IMR-90 (cell line): Measurements from ENCODE around the gene CDH23. TPM values are rescaled to one million over a fixed set of nuclear protein-coding genes. Genes with fewer than 3 reads are reported as not detected.

Source experiments
- ATAC-seq: fragments of 200-7000 bp; cut with Tn5 transposase; 2 replicates; pipeline ENCODE4 v1.9.1; 2020; ENCODE audit warnings: low read depth, mild to moderate bottlenecking, moderate library complexity
- BruUV-seq: library from RNA; stranded (reverse); fragments of 400-500 nt; replicated peaks from 2 replicates; lab custom pipeline; 2021; lab: Mats Ljungman, UMichigan
- CTCF ChIA-PET: fragments of 300-600 bp; formaldehyde crosslinking; extraction: SDS; loops from one replicate; lab custom pipeline; 2021; ENCODE audit warnings: antibody characterized with exemption; lab: Yijun Ruan, JAX
- POLR2A ChIA-PET: fragments of 300-600 bp; sonication (Branson Sonifier 250); formaldehyde crosslinking; loops from one replicate; lab custom pipeline; 2022; ENCODE audit warnings: antibody characterized with exemption; ENCODE audit not compliant: unreplicated experiment; lab: Charles Lee
- DNase-seq: peaks from one replicate; pipeline ENCODE4 v3.0.0; 2013
- H2AFZ ChIP-seq: replicated peaks from 2 replicates; pipeline ENCODE3; 2013; ENCODE audit warnings: low read length, mild to moderate bottlenecking; ENCODE audit not compliant: poor library complexity
- H2AK5ac ChIP-seq: 2 replicates; pipeline ENCODE4 v1.6.1; 2013; ENCODE audit warnings: low read depth, low read length, inconsistent platforms
- H2AK9ac ChIP-seq: replicated peaks from 2 replicates; pipeline ENCODE3; 2013; ENCODE audit warnings: mild to moderate bottlenecking, low read depth, low read length, moderate library complexity; ENCODE audit not compliant: poor library complexity
- H2BK120ac ChIP-seq: 2 replicates; pipeline ENCODE4 v1.6.1; 2013; ENCODE audit warnings: low read depth, low read length, inconsistent platforms
- H2BK15ac ChIP-seq: 3 replicates; pipeline ENCODE4 v1.6.1; 2013; ENCODE audit warnings: low read depth, low read length, inconsistent platforms
- H2BK20ac ChIP-seq: 2 replicates; pipeline ENCODE4 v1.6.1; 2013; ENCODE audit warnings: low read depth, mild to moderate bottlenecking, inconsistent platforms, low read length, moderate library complexity
- H2BK5ac ChIP-seq: 2 replicates; pipeline ENCODE4 v1.6.1; 2013; ENCODE audit warnings: mild to moderate bottlenecking, low read depth, low read length, inconsistent platforms; ENCODE audit not compliant: poor library complexity, severe bottlenecking
- H3K14ac ChIP-seq: replicated peaks from 2 replicates; pipeline ENCODE4 v1.6.1; 2013; ENCODE audit warnings: low read depth, low read length, inconsistent platforms
- H3K18ac ChIP-seq: 2 replicates; pipeline ENCODE4 v1.6.1; 2013; ENCODE audit warnings: low read depth, low read length, control low read depth
- H3K23ac ChIP-seq: 2 replicates; pipeline ENCODE4 v1.6.1; 2013; ENCODE audit warnings: low read depth, low read length, inconsistent platforms
- H3K27ac ChIP-seq: 2 replicates; pipeline ENCODE4 v1.5.1; 2013; ENCODE audit warnings: mild to moderate bottlenecking, control low read depth, low read length; ENCODE audit not compliant: insufficient read depth
- H3K27me3 ChIP-seq: 2 replicates; pipeline ENCODE4 v1.6.1; 2013; ENCODE audit warnings: low read length; ENCODE audit not compliant: control insufficient read depth, insufficient read depth
- H3K36me3 ChIP-seq: 2 replicates; pipeline ENCODE4 v1.6.1; 2013; ENCODE audit warnings: low read length, mixed read lengths; ENCODE audit not compliant: control insufficient read depth, insufficient read depth
- H3K4ac ChIP-seq: 2 replicates; pipeline ENCODE4 v1.6.1; 2013; ENCODE audit warnings: low read depth, low read length, inconsistent platforms
- H3K4me1 ChIP-seq: 2 replicates; pipeline ENCODE4 v1.6.1; 2013; ENCODE audit warnings: low read length, mixed read lengths; ENCODE audit not compliant: control insufficient read depth, insufficient read depth
- H3K4me2 ChIP-seq: 2 replicates; pipeline ENCODE4 v1.6.1; 2013; ENCODE audit warnings: low read depth, mild to moderate bottlenecking, control low read depth, low read length, moderate library complexity
- H3K4me3 ChIP-seq: 2 replicates; pipeline ENCODE4 v1.5.1; 2013; ENCODE audit warnings: low read depth, mild to moderate bottlenecking, control low read depth, low read length, moderate library complexity; ENCODE audit not compliant: insufficient read depth
- H3K56ac ChIP-seq: 2 replicates; pipeline ENCODE4 v1.6.1; 2013; ENCODE audit warnings: low read length, inconsistent platforms; ENCODE audit not compliant: insufficient read depth; ENCODE audit errors: extremely low read depth
- H3K79me1 ChIP-seq, 2 experiments: 2 replicates each; pipeline ENCODE4 v1.6.1; 2013; ENCODE audit warnings: low read length in 2 of 2, inconsistent platforms in 1 of 2, low read depth in 1 of 2
- H3K9ac ChIP-seq: 2 replicates; pipeline ENCODE4 v1.6.1; 2013; ENCODE audit warnings: low read depth, low read length, control low read depth
- H3K9me1 ChIP-seq: 2 replicates; pipeline ENCODE4 v1.6.1; 2013; ENCODE audit warnings: low read length, inconsistent platforms; ENCODE audit not compliant: insufficient read depth
- H3K9me3 ChIP-seq: 2 replicates; pipeline ENCODE4 v1.6.1; 2013; ENCODE audit warnings: low read length; ENCODE audit not compliant: control insufficient read depth, insufficient read depth
- H4K20me1 ChIP-seq: 2 replicates; pipeline ENCODE4 v1.6.1; 2013; ENCODE audit warnings: low read length, inconsistent platforms; ENCODE audit not compliant: insufficient read depth
- H4K5ac ChIP-seq: 2 replicates; pipeline ENCODE4 v1.6.1; 2013; ENCODE audit warnings: mild to moderate bottlenecking, low read depth, low read length, control low read depth
- H4K8ac ChIP-seq, 2 experiments: 2 replicates each; pipeline ENCODE4 v1.6.1; 2013; ENCODE audit warnings: low read depth in 2 of 2, low read length in 2 of 2, control low read depth in 1 of 2, inconsistent platforms in 1 of 2
- H4K91ac ChIP-seq: 2 replicates; pipeline ENCODE4 v1.6.1; 2013; ENCODE audit warnings: low read depth, low read length, inconsistent platforms; ENCODE audit not compliant: insufficient read depth
- BHLHE40 ChIP-seq: fragments of 150-350 bp; IDR thresholded peaks from 2 replicates; pipeline ENCODE4 v1.6.1; 2016; ENCODE audit warnings: mild to moderate bottlenecking, low read depth, low read length
- CEBPB ChIP-seq: IDR thresholded peaks from 2 replicates; pipeline ENCODE4 v1.6.1; 2012; ENCODE audit warnings: low read depth, low read length, improper control_type of control experiment
- CHD1 ChIP-seq: IDR thresholded peaks from 2 replicates; pipeline ENCODE4 v1.6.1; 2012; ENCODE audit warnings: low read depth, low read length, improper control_type of control experiment
- CTCF ChIP-seq: conservative IDR thresholded peaks from 2 replicates; pipeline ENCODE4 v1.5.1; 2012; ENCODE audit warnings: mild to moderate bottlenecking, low read depth, low read length, improper control_type of control experiment
- ELK1 ChIP-seq: fragments of 150-350 bp; IDR thresholded peaks from 2 replicates; pipeline ENCODE4 v1.6.1; 2016; ENCODE audit warnings: low read depth, mild to moderate bottlenecking, low read length, moderate library complexity, borderline replicate concordance
- FOS ChIP-seq: fragments of 150-350 bp; IDR thresholded peaks from 2 replicates; pipeline ENCODE4 v1.6.1; 2016; ENCODE audit warnings: low read depth, low read length
- NFE2L2 ChIP-seq: fragments of 150-350 bp; IDR thresholded peaks from 2 replicates; pipeline ENCODE4 v1.6.1; 2016; ENCODE audit warnings: low read depth, mild to moderate bottlenecking, low read length
- RCOR1 ChIP-seq: IDR thresholded peaks from 2 replicates; pipeline ENCODE4 v1.6.1; 2012; ENCODE audit warnings: mild to moderate bottlenecking, low read length, improper control_type of control experiment; ENCODE audit not compliant: insufficient replicate concordance
- RFX5 ChIP-seq: IDR thresholded peaks from 2 replicates; pipeline ENCODE4 v1.8.0; 2012; ENCODE audit warnings: low read depth, mild to moderate bottlenecking, low read length, moderate library complexity
- USF2 ChIP-seq: fragments of 150-350 bp; IDR thresholded peaks from 2 replicates; pipeline ENCODE4 v1.6.1; 2017; ENCODE audit warnings: mild to moderate bottlenecking, antibody characterized with exemption, low read length, low read depth
- WGBS, 2 experiments: methylation state at CpG; one replicate each; pipeline versions ENCODE4 v1.1.5 to v1.1.7; 2013; ENCODE audit warnings: missing lambda C conversion rate in 2 of 2; ENCODE audit not compliant: insufficient read length in 1 of 2; ENCODE audit errors: extremely low coverage in 2 of 2; 5-methylcytosine and 5-hydroxymethylcytosine counted together
- dilution Hi-C: fragments of 300-500 bp; cut with HindIII; formaldehyde crosslinking; loops from one replicate; pipeline ENCODE4 v1.14.3; 2018; ENCODE audit warnings: low sequenced_read_pairs; ENCODE audit not compliant: unreplicated experiment
- in situ Hi-C: fragments of 300-500 bp; cut with MboI; formaldehyde crosslinking; loops from 3 replicates; pipeline ENCODE4 v1.14.3; 2019; ENCODE audit warnings: low sequenced_read_pairs, inconsistent platforms, mixed read lengths
- intact Hi-C: fragments of 100-400 bp; cut with micrococcal nuclease; formaldehyde crosslinking; loops from 2 replicates; pipeline ENCODE4 v1.10.0; 2022
- polyA plus RNA-seq, 3 experiments: library from polyadenylated mRNA; depleted of rRNA; stranded (reverse); fragments of >200 nt; gene quantifications; 2 replicates each; pipeline ENCODE4 v1.2.3, GENCODE V29; 2012; ENCODE audit warnings: low replicate concordance in 1 of 3
- total RNA-seq: library from RNA; depleted of rRNA; stranded (reverse); fragments of >200 nt; gene quantifications from 2 replicates; pipeline ENCODE4 v1.2.3, GENCODE V29; 2012

The CDH23 gene
- total and polyA plus RNA-seq, 2 of the 4 experiments (the other 2 are of a cell fraction), result under 0.01 to 0.03 TPM

- H3K9ac ChIP-seq, result no peak overlapping the region
- no peak overlapping the region for H3K56ac ChIP-seq
- H3K27ac ChIP-seq, result no peak overlapping the region
- H3K36me3 ChIP-seq, result no peaks in the 10 kb centered on the region
- no peak overlapping the region for H3K4me2 ChIP-seq
- no TSS peak for BruUV-seq
- H2AK5ac ChIP-seq, result no peak overlapping the region
- ChIA-PET POLR2A (no interaction called here), CTCF (no interaction called here)
- H2AFZ ChIP-seq, result no peak overlapping the region
- no peaks in the 10 kb centered on the region for H3K9me3 ChIP-seq
- H3K4ac ChIP-seq, result no peak overlapping the region
- H4K91ac ChIP-seq, result no peak overlapping the region
- H2BK20ac ChIP-seq, result no peak overlapping the region
- H4K8ac ChIP-seq, result no peak overlapping the region
- H3K9me1 ChIP-seq, result no peaks in the 10 kb centered on the region
- H2BK120ac ChIP-seq, result no peak overlapping the region
- no peak overlapping the region for H3K4me3 ChIP-seq
- TF ChIP-seq RFX5, result no peak
- TF ChIP-seq FOS, result no peak
- no peak for TF ChIP-seq BHLHE40
- no peak for TF ChIP-seq NFE2L2
- TF ChIP-seq CHD1, result no peak
- no peak for TF ChIP-seq CEBPB
- TF ChIP-seq CTCF, result no peak
- no peak for TF ChIP-seq ELK1
- no peak for TF ChIP-seq RCOR1
- no peak for TF ChIP-seq USF2
- ATAC-seq, result no peak
- H3K14ac ChIP-seq, result no peak overlapping the region
- intact Hi-C loops (no loop called here), dilution Hi-C loops (no loop called here), in situ Hi-C loops (no loop called here)
- no peak overlapping the region for H2BK5ac ChIP-seq
- H4K5ac ChIP-seq, result no peak overlapping the region
- peaks cover 44% of the 10 kb centered on the region for H3K27me3 ChIP-seq
- H4K20me1 ChIP-seq, result no peaks in the 10 kb centered on the region
- no peak overlapping the region for H3K23ac ChIP-seq
- H2AK9ac ChIP-seq, result no peak overlapping the region
- no CpG with 5 or more reads among the region's 14 CpGs for WGBS, 2 experiments
- H3K79me1 ChIP-seq, result no peaks in the 10 kb centered on the region
- H3K18ac ChIP-seq, result no peak overlapping the region
- no peak overlapping the region for H2BK15ac ChIP-seq
- no peak for DNase-seq
- H3K4me1 ChIP-seq, result peaks cover 2% of the 10 kb centered on the region; the same call in 1 of the 2 replicates
Observed at GRCh38 chr10:71627230-71627939, 230.7 kb downstream of the CDH23 start.
